Ishikawa (cell line): ENCODE measurements around the gene MED12L.

Experiments used
- CREB1 ChIP-seq: IDR thresholded peaks from 2 replicates; pipeline ENCODE4 v1.6.1; 2012; ENCODE audit warnings: low read depth
- EGR1 ChIP-seq: IDR thresholded peaks from 2 replicates; pipeline ENCODE4 v1.6.1; 2012
- EP300 ChIP-seq: IDR thresholded peaks from 2 replicates; pipeline ENCODE4 v1.6.1; 2012; ENCODE audit warnings: borderline replicate concordance
- FOXM1 ChIP-seq: IDR thresholded peaks from 2 replicates; pipeline ENCODE4 v1.6.1; 2012; ENCODE audit warnings: low read depth, borderline replicate concordance
- MAX ChIP-seq: IDR thresholded peaks from 2 replicates; pipeline ENCODE4 v1.6.1; 2012
- NFIC ChIP-seq: IDR thresholded peaks from 2 replicates; pipeline ENCODE4 v1.6.1; 2012
- RAD21 ChIP-seq: IDR thresholded peaks from 2 replicates; pipeline ENCODE4 v1.6.1; 2012; ENCODE audit warnings: low read depth
- REST ChIP-seq: IDR thresholded peaks from 2 replicates; pipeline ENCODE4 v1.6.1; 2012; ENCODE audit warnings: low read depth, mild to moderate bottlenecking
- TCF12 ChIP-seq: IDR thresholded peaks from 2 replicates; pipeline ENCODE4 v1.6.1; 2012; ENCODE audit warnings: low read depth
- TEAD4 ChIP-seq: IDR thresholded peaks from 2 replicates; pipeline ENCODE4 v1.6.1; 2012
- USF1 ChIP-seq: IDR thresholded peaks from 2 replicates; pipeline ENCODE4 v1.6.1; 2012
- YY1 ChIP-seq: IDR thresholded peaks from 2 replicates; pipeline ENCODE4 v1.6.1; 2012; ENCODE audit warnings: low read depth
- ZBTB7A ChIP-seq: IDR thresholded peaks from 2 replicates; pipeline ENCODE4 v1.6.1; 2012; ENCODE audit warnings: low read depth

Gene MED12L

GRCh38 chr3:151084893-151085226 is 604 bp upstream of the MED12L start:
- no peak for TF ChIP-seq RAD21

- TF ChIP-seq REST (no peak), ZBTB7A (peak; percentile 11; the same call in 1 of the 2 replicates), USF1 (no peak), YY1 (no peak)
Observed at GRCh38 chr3:151085889-151086483, 522 bp downstream of the MED12L start.

GRCh38 chr3:151086484-151087456 is 1.3 kb downstream of the MED12L start:
- TF ChIP-seq CREB1 (no peak), RAD21 (peak; percentile 14; the same call in 1 of the 2 replicates)

GRCh38 chr3:151087648-151088047 is 2.2 kb downstream of the MED12L start:
- no peak for TF ChIP-seq REST
- no peak for TF ChIP-seq EGR1
- TF ChIP-seq TEAD4: no peak
- TF ChIP-seq MAX: no peak
- no peak for TF ChIP-seq FOXM1

- TF ChIP-seq TCF12 (no peak), TEAD4 (no peak), MAX (no peak), EP300 (no peak), NFIC (no peak), REST (no peak)
Observed at GRCh38 chr3:151091685-151092345, 6.4 kb downstream of the MED12L start.

- TF ChIP-seq EGR1: no peak
- TF ChIP-seq EP300: no peak
Observed at GRCh38 chr3:151093148-151093547, 7.7 kb downstream of the MED12L start.
